Measurements from ENCODE around the gene PPP1R9A.

DNA sequence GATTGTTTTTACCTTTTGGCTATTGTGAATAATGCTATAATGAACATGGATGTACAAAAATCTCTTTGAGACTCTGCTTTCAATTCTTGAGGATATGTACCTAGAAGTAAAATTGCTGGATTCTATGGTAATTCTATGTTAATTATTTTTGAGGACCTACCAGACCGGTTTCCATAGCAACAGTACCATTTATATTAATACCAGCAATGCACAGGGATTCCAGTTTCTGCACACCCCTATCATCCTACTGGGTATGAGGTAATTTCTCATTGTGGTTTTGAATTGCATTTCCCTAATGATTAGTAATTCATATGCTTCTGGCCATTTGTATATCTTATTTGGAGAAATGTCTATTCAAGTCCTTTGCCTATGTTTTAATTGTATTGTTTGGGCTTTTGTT lies 9.9 kb upstream of the PPP1R9A start:
- TF ChIP-seq CTCF (IDR thresholded peaks at IDR 0.05 in 2 of 3, conservative IDR thresholded peaks at IDR 0.05 in 1 of 3; ENCODE audit: borderline replicate concordance in 1 of 3, insufficient read depth in 1 of 3, low read depth in 2 of 3, low read length in 2 of 3) (no peak), JUND (IDR thresholded peaks at IDR 0.05) (no peak), ZNF274 (IDR thresholded peaks at IDR 0.05; ENCODE audit: low read depth, low read length) (no peak), POLR2A (IDR thresholded peaks at IDR 0.05; ENCODE audit: borderline replicate concordance, extremely low read depth, insufficient read depth, insufficient read length) (no peak), POLR2AphosphoS5 (IDR thresholded peaks at IDR 0.05; ENCODE audit: low read depth, low read length) (no peak), EZH2 (IDR thresholded peaks at IDR 0.05) (no peak), EZH2phosphoT487 (IDR thresholded peaks at IDR 0.05; ENCODE audit: borderline replicate concordance) (no peak)
- TF ChIP-seq, protein P1, sequence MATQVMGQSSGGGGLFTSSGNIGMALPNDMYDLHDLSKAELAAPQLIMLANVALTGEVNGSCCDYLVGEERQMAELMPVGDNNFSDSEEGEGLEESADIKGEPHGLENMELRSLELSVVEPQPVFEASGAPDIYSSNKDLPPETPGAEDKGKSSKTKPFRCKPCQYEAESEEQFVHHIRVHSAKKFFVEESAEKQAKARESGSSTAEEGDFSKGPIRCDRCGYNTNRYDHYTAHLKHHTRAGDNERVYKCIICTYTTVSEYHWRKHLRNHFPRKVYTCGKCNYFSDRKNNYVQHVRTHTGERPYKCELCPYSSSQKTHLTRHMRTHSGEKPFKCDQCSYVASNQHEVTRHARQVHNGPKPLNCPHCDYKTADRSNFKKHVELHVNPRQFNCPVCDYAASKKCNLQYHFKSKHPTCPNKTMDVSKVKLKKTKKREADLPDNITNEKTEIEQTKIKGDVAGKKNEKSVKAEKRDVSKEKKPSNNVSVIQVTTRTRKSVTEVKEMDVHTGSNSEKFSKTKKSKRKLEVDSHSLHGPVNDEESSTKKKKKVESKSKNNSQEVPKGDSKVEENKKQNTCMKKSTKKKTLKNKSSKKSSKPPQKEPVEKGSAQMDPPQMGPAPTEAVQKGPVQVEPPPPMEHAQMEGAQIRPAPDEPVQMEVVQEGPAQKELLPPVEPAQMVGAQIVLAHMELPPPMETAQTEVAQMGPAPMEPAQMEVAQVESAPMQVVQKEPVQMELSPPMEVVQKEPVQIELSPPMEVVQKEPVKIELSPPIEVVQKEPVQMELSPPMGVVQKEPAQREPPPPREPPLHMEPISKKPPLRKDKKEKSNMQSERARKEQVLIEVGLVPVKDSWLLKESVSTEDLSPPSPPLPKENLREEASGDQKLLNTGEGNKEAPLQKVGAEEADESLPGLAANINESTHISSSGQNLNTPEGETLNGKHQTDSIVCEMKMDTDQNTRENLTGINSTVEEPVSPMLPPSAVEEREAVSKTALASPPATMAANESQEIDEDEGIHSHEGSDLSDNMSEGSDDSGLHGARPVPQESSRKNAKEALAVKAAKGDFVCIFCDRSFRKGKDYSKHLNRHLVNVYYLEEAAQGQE (IDR thresholded peaks at IDR 0.05; ENCODE audit: low read depth) = no peak
- TF ChIP-seq, protein P2, sequence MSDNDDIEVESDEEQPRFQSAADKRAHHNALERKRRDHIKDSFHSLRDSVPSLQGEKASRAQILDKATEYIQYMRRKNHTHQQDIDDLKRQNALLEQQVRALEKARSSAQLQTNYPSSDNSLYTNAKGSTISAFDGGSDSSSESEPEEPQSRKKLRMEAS (IDR thresholded peaks at IDR 0.05) = no peak
